K562 (cell line): ENCODE data around the gene HCST. TPM values are rescaled to one million over a fixed set of nuclear protein-coding genes. Genes with fewer than 3 reads are reported as not detected.

Source experiments
- ASH1L ChIP-seq: fragments of 450-650 bp; IDR thresholded peaks from 2 replicates; pipeline ENCODE4 v1.6.1; 2018; ENCODE audit warnings: borderline replicate concordance, mild to moderate bottlenecking, low read depth; ENCODE audit not compliant: partially characterized antibody
- DMBX1 ChIP-seq: fragments of 250-450 bp; sonication (Bioruptor Pico); IDR thresholded peaks from 2 replicates; pipeline ENCODE4 v1.8.0; 2022; ENCODE audit warnings: inconsistent platforms, mild to moderate bottlenecking, moderate library complexity, borderline replicate concordance
- ELK1 ChIP-seq: sonication (generic); formaldehyde crosslinking; IDR thresholded peaks from 2 replicates; pipeline ENCODE4 v1.8.1; 2022; ENCODE audit warnings: missing genetic modification reagents
- FIP1L1 ChIP-seq: fragments of 200-400 bp; formaldehyde crosslinking; IDR thresholded peaks from 2 replicates; pipeline ENCODE4 v1.6.1; 2018; ENCODE audit warnings: mild to moderate bottlenecking, low read depth, low read length; ENCODE audit not compliant: poor library complexity, severe bottlenecking
- HINFP ChIP-seq: fragments of 450-650 bp; conservative IDR thresholded peaks from 2 replicates; pipeline ENCODE4 v1.6.1; 2016; ENCODE audit warnings: missing genetic modification characterization, low read depth, mild to moderate bottlenecking, control low read depth, missing compliant biosample characterization
- HMG20B ChIP-seq: fragments of 250-450 bp; sonication (Bioruptor Pico); IDR thresholded peaks from 2 replicates; pipeline ENCODE4 v1.5.0; 2021; ENCODE audit warnings: mild to moderate bottlenecking
- HNRNPUL1 ChIP-seq: fragments of 200-400 bp; formaldehyde crosslinking; IDR thresholded peaks from 2 replicates; pipeline ENCODE4 v1.6.1; 2017; ENCODE audit warnings: low read length
- KDM4B ChIP-seq, 2 experiments: fragments of 450-650 bp in 1 of 2; sonication (generic) in 1 of 2; IDR thresholded peaks; 2 replicates each; pipeline ENCODE4 v1.6.1; 2016 to 2017; ENCODE audit warnings: borderline replicate concordance in 2 of 2, antibody characterized with exemption in 1 of 2, low read depth in 1 of 2, mild to moderate bottlenecking in 1 of 2
- KDM5B ChIP-seq: fragments of 200-600 bp; sonication (generic); IDR thresholded peaks from 2 replicates; pipeline ENCODE4 v1.6.1; 2012; ENCODE audit warnings: low read depth, mild to moderate bottlenecking, moderate library complexity, low read length, control low read depth, inconsistent platforms; ENCODE audit not compliant: insufficient replicate concordance
- NR0B1 ChIP-seq: fragments of 450-650 bp; IDR thresholded peaks from one replicate; pipeline ENCODE4 v1.6.1; 2018; ENCODE audit warnings: mild to moderate bottlenecking, moderate library complexity; ENCODE audit not compliant: partially characterized antibody
- PCBP1 ChIP-seq: fragments of 200-400 bp; formaldehyde crosslinking; IDR thresholded peaks from 2 replicates; pipeline ENCODE4 v1.6.1; 2018; ENCODE audit warnings: mild to moderate bottlenecking, low read depth, low read length; ENCODE audit not compliant: poor library complexity, severe bottlenecking
- RBM34 ChIP-seq: fragments of 200-400 bp; formaldehyde crosslinking; IDR thresholded peaks from 2 replicates; pipeline ENCODE4 v1.6.1; 2018; ENCODE audit warnings: low read length, borderline replicate concordance; ENCODE audit not compliant: insufficient read depth
- SMAD3 ChIP-seq: fragments of 450-650 bp; formaldehyde crosslinking; conservative IDR thresholded peaks from 2 replicates; pipeline ENCODE4 v1.4.0; 2020; ENCODE audit warnings: mild to moderate bottlenecking
- TAF1 ChIP-seq: IDR thresholded peaks from 2 replicates; pipeline ENCODE4 v1.6.1; 2011; ENCODE audit warnings: mild to moderate bottlenecking, low read length, moderate library complexity; ENCODE audit not compliant: insufficient read depth, control insufficient read depth, severe bottlenecking; ENCODE audit errors: extremely low read depth
- UBTF ChIP-seq, 2 experiments: IDR thresholded peaks; 2 replicates each; pipeline ENCODE4 v1.6.1; 2012; ENCODE audit warnings: improper control_type of control experiment in 2 of 2, low read depth in 2 of 2, low read length in 2 of 2, borderline replicate concordance in 1 of 2
- XRCC4 ChIP-seq: IDR thresholded peaks from one replicate; pipeline ENCODE4 v1.6.1; 2011; ENCODE audit not compliant: insufficient read depth, insufficient read length; ENCODE audit errors: extremely low read depth
- ZNF184 ChIP-seq: sonication (generic); formaldehyde crosslinking; IDR thresholded peaks from 2 replicates; pipeline ENCODE4 v1.5.0; 2020; ENCODE audit warnings: missing genetic modification reagents
- ZNF583 ChIP-seq: fragments of 250-450 bp; sonication (Bioruptor Pico); IDR thresholded peaks from 2 replicates; pipeline ENCODE4 v1.4.0; 2020
- ZNF586 ChIP-seq: fragments of 450-650 bp; formaldehyde crosslinking; conservative IDR thresholded peaks from 2 replicates; pipeline ENCODE4 v1.4.0; 2020; ENCODE audit warnings: mild to moderate bottlenecking, moderate library complexity
- ZNF766 ChIP-seq: fragments of 200-800 bp; sonication (Bioruptor generic); conservative IDR thresholded peaks from 2 replicates; pipeline ENCODE4 v1.6.1; 2016; ENCODE audit warnings: missing genetic modification characterization, missing compliant biosample characterization
- polyA plus RNA-seq, 8 experiments: library from polyadenylated mRNA; depleted of rRNA in 4 of 8; stranded (reverse) in 5 of 8; unstranded in 3 of 8; fragments of >200 nt; fragmentation: Nextera tagmentation in 2 of 8; fragmentation: Illumina TruSeq in 1 of 8; extraction: Ambion mirVana in 2 of 8; extraction: Trizol in 1 of 8; gene quantifications; 2 replicates each; pipeline versions ENCODE4 v1.2.1 to v1.2.3, GENCODE V29; 2011 to 2014; ENCODE audit warnings: inconsistent platforms in 1 of 8, missing spikeins in 1 of 8
- total RNA-seq, 7 experiments: library from RNA; depleted of rRNA in 6 of 7; stranded (reverse); fragments of >200 nt in 6 of 7; fragmentation: Illumina TruSeq in 2 of 7; extraction: Trizol in 2 of 7; gene quantifications; 2 replicates each; pipeline versions ENCODE4 v1.2.1 to v1.2.3, GENCODE V29; 2011 to 2021; ENCODE audit warnings: low replicate concordance in 1 of 7

HCST gene
- total and polyA plus RNA-seq, 9 of the 15 experiments (the other 6 are each of a cell fraction or from before 2014, with no cell fraction given) = 0.29 to 1.9 (median 0.95) TPM; not detected in 2

- TF ChIP-seq PCBP1 = no peak
- no peak for TF ChIP-seq FIP1L1
- 0 out of 4 replicates have a peak, but pooled peaks of 1 of the 2 experiments have one; percentile 29 for TF ChIP-seq KDM4B (IDR thresholded peaks at IDR 0.05; ENCODE audit: borderline replicate concordance in 2 of 2, low read depth in 1 of 2)
- TF ChIP-seq HMG20B = no peak
- no peak for TF ChIP-seq RBM34
- TF ChIP-seq ZNF766 = peak; percentile 82
- no peak for TF ChIP-seq NR0B1
- TF ChIP-seq HNRNPUL1 = no peak
- no peak for TF ChIP-seq ASH1L
- TF ChIP-seq TAF1 = no peak
- no peak for TF ChIP-seq ELK1 (CRISPR knock-in tag)
- peak; percentile 94; the same call in 1 of the 2 replicates for TF ChIP-seq DMBX1 (CRISPR knock-in tag)
- TF ChIP-seq HINFP (tag) = no peak
- no peak for TF ChIP-seq KDM5B
- peak; percentile 61; the same call in 1 of the 2 replicates for TF ChIP-seq ZNF583
- TF ChIP-seq UBTF (IDR thresholded peaks at IDR 0.05; ENCODE audit: borderline replicate concordance in 1 of 2, low read depth in 2 of 2, low read length in 2 of 2) = 0 out of 4 replicates have a peak, but pooled peaks of 1 of the 2 experiments have one; percentile 52
- no peak for TF ChIP-seq SMAD3 (CRISPR knock-in tag)
- TF ChIP-seq ZNF586 (CRISPR knock-in tag) = no peak
- no peak for TF ChIP-seq XRCC4
- no peak for TF ChIP-seq ZNF184 (CRISPR knock-in tag)
Observed at GRCh38 chr19:35879770-35880317, 22.5 kb upstream of the HCST start (continued).
